Lung (tissue), 13 donors: ENCODE measurements around the gene NCKAP5L. TPM values are rescaled to one million over a fixed set of nuclear protein-coding genes. Genes with fewer than 3 reads are reported as not detected.

Experiments
- ATAC-seq: fragments of 200-7000 bp; cut with Tn5 transposase; one replicate; pipeline ENCODE4 v1.9.1; 2020; ENCODE audit warnings: moderate number of reproducible peaks; ENCODE audit not compliant: insufficient read depth, low FRiP score
- DNase-seq, 3 donors: peaks; one replicate each; pipeline ENCODE4 v3.0.0-alpha.2; 2013 to 2017
- H3K27ac ChIP-seq, 2 donors: one replicate each; pipeline ENCODE4 v1.5.1; 2013; ENCODE audit warnings: mild to moderate bottlenecking in 2 of 2, moderate library complexity in 2 of 2, control low read depth in 1 of 2, inconsistent platforms in 1 of 2, low read depth in 1 of 2, low read length in 1 of 2
- H3K27me3 ChIP-seq, 3 donors: one replicate each; pipeline ENCODE4 v1.5.1; 2013; ENCODE audit warnings: low read length in 2 of 3; ENCODE audit not compliant: control insufficient read depth in 3 of 3, insufficient read depth in 3 of 3
- H3K36me3 ChIP-seq, 4 donors: one replicate each; pipeline ENCODE4 v1.5.1; 2013; ENCODE audit warnings: low read length in 4 of 4, mild to moderate bottlenecking in 1 of 4, moderate library complexity in 1 of 4; ENCODE audit not compliant: control insufficient read depth in 4 of 4, insufficient read depth in 4 of 4
- H3K4me1 ChIP-seq, 5 donors: one replicate each; pipeline ENCODE4 v1.5.1; 2013; ENCODE audit warnings: low read length in 5 of 5, mild to moderate bottlenecking in 2 of 5, moderate library complexity in 1 of 5; ENCODE audit not compliant: control insufficient read depth in 5 of 5, insufficient read depth in 5 of 5
- H3K4me3 ChIP-seq: one replicate; pipeline ENCODE4 v1.5.1; 2013; ENCODE audit warnings: mild to moderate bottlenecking, control low read depth, moderate library complexity
- H3K9ac ChIP-seq, 2 donors: one replicate each; pipeline ENCODE4 v1.5.1; 2013; ENCODE audit warnings: low read length in 2 of 2, control low read depth in 1 of 2; ENCODE audit not compliant: insufficient read depth in 1 of 2
- H3K9me3 ChIP-seq, 4 donors: one replicate each; pipeline ENCODE4 v1.5.1; 2013; ENCODE audit warnings: low read length in 3 of 4, mild to moderate bottlenecking in 1 of 4, moderate library complexity in 1 of 4; ENCODE audit not compliant: control insufficient read depth in 4 of 4, insufficient read depth in 3 of 4
- WGBS, 2 donors: extraction: QIAGEN DNeasy Blood & Tissue Kit; methylation state at CpG; one replicate each; pipeline ENCODE4 v1.1.7; 2013; 5-methylcytosine and 5-hydroxymethylcytosine counted together
- polyA plus RNA-seq, 2 donors: library from polyadenylated mRNA; stranded (reverse); fragments of 200-250 nt; gene quantifications; one replicate each; pipeline ENCODE4 v1.2.1, GENCODE V29; 2013
- small RNA-seq: library from RNA; depleted of rRNA; stranded (forward); fragments of <200 nt; gene quantifications from one replicate; pipeline ENCODE3, GENCODE V24; 2014; ENCODE audit warnings: low replicate concordance
- total RNA-seq, 2 donors: library from RNA; depleted of rRNA in 1 of 2; stranded (reverse); fragments of >200 nt in 1 of 2; gene quantifications; one replicate each; pipeline ENCODE4 v1.2.1, GENCODE V29; 2014 to 2021
- TF ChIP-seq, protein P1 (sequence below): IDR thresholded peaks from 2 replicates; pipeline ENCODE4 v1.5.1; 2012; ENCODE audit warnings: mild to moderate bottlenecking; ENCODE audit errors: control extremely low read depth, extremely low read depth
- donor health status: control.
- donor health status: control.
- donor health status: Bipolar disorder and iron deficiency.
- donor health status: healthy.
- donor health status: DM: yes; HTN: yes; CAD: no.

The NCKAP5L gene
- total and polyA plus RNA-seq, 4 donors: 15.7 to 30.8 (median 20.1) TPM

DNA sequence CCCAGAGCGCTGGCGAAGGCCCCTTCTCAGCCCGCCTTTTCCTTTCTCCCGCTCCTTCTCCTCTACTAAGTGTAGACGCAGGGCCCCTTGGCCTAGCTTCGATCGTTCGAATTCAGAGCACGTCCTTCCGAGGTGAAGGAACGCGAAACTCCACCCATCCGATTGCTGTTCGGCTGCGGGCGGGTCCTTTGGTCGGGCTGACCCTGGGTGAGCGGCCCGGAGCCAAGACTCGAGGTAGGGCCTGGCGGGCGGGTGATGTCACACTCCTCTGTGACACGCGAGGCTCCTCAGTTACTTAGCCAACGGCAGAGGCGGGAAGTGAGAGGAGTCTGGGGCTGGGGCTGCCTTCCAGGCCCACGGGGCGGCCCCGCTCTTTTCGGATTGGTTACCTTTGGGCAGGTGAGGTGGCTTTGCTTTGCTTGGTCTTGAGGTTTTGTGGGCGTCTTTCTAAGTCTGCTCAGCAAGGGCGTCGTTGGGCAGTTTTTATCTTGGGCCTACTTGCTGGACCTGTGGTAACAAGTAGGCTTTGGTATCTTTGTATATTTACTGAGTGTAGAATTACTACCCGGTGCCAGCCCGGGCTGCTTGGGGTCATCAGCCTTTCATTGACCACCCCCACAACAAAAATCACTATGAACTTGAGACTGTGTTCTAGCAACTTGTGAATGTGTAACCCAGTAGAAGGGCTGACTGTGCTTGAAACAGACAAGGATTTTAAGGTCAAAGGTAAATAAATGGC lies 86.2 kb downstream of the NCKAP5L start:
- Histone ChIP-seq H3K27me3 (no peaks in the 10 kb centered on the region), H3K9ac (peak overlapping the region; percentile 91 to 100), H3K9me3 (no peaks in the 10 kb centered on the region), H3K36me3 (no peaks in the 10 kb centered on the region), H3K4me1 (peaks cover 0 to 20% (median 4%) of the 10 kb centered on the region in 5 donors), H3K27ac (peak overlapping the region; percentile 65 to 97), H3K4me3 (peak overlapping the region; percentile 69)
- TF ChIP-seq, protein P1, sequence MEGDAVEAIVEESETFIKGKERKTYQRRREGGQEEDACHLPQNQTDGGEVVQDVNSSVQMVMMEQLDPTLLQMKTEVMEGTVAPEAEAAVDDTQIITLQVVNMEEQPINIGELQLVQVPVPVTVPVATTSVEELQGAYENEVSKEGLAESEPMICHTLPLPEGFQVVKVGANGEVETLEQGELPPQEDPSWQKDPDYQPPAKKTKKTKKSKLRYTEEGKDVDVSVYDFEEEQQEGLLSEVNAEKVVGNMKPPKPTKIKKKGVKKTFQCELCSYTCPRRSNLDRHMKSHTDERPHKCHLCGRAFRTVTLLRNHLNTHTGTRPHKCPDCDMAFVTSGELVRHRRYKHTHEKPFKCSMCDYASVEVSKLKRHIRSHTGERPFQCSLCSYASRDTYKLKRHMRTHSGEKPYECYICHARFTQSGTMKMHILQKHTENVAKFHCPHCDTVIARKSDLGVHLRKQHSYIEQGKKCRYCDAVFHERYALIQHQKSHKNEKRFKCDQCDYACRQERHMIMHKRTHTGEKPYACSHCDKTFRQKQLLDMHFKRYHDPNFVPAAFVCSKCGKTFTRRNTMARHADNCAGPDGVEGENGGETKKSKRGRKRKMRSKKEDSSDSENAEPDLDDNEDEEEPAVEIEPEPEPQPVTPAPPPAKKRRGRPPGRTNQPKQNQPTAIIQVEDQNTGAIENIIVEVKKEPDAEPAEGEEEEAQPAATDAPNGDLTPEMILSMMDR: no peak
- peak; percentile 71 to 76 (median 73) for DNase-seq
- 0% methylated on average over 33 to 35 of the region's 35 CpGs for WGBS, 2 donors
- peak; percentile 58 for ATAC-seq

Small RNA genes lying within 50 kb of the gene (small RNA-seq; reads per million reads assigned to genes)
- not detected for gene LSM6P2

Other genes starting within 250 kb of the NCKAP5L start
- gene FAM186B, start 222.8 kb downstream of the NCKAP5L start, total RNA-seq: under 1 TPM; 0.54 to 0.80 TPM
- under 1 TPM; 0.17 to 0.31 TPM for gene FAM186B, start 222.8 kb downstream of the NCKAP5L start, polyA plus RNA-seq
- 10 to 100 TPM; 15.8 to 20.0 TPM for gene PRPF40B, start 204.9 kb downstream of the NCKAP5L start, total RNA-seq
- 10 to 100 TPM; 10.0 to 18.3 TPM for gene PRPF40B, start 204.9 kb downstream of the NCKAP5L start, polyA plus RNA-seq
- 10 to 100 TPM; 30.9 to 51.2 TPM for gene FMNL3, start 121.0 kb downstream of the NCKAP5L start, total RNA-seq
- 10 to 100 TPM; 11.5 to 13.9 TPM for gene FMNL3, start 121.0 kb downstream of the NCKAP5L start, polyA plus RNA-seq
- 100 to 1,000 TPM; 555 to 661 TPM for gene TMBIM6, start 86.9 kb downstream of the NCKAP5L start, total RNA-seq
- gene TMBIM6, start 86.9 kb downstream of the NCKAP5L start, polyA plus RNA-seq: 100 to 1,000 TPM; 231 to 415 TPM
- gene BCDIN3D, start 14.7 kb upstream of the NCKAP5L start, total RNA-seq: 1 to 10 TPM; 2.6 to 4.4 TPM
- gene BCDIN3D, start 14.7 kb upstream of the NCKAP5L start, polyA plus RNA-seq: 1 to 10 TPM; 2.6 to 3.4 TPM
- 1 to 10 TPM in 1 of 2 donors, under 1 TPM in 1; 0.57 to 1.4 TPM for gene FAIM2, start 75.5 kb upstream of the NCKAP5L start, total RNA-seq
- gene FAIM2, start 75.5 kb upstream of the NCKAP5L start, polyA plus RNA-seq: under 1 TPM; 0.46 to 0.53 TPM
- gene AQP2, start 122.3 kb upstream of the NCKAP5L start, total RNA-seq: not detected
- not detected for gene AQP2, start 122.3 kb upstream of the NCKAP5L start, polyA plus RNA-seq
- 10 to 100 TPM in 1 of 2 donors, 1 to 10 TPM in 1; 7.5 to 39.7 TPM for gene AQP5, start 133.5 kb upstream of the NCKAP5L start, total RNA-seq
- 10 to 100 TPM; 30.8 to 57.1 TPM for gene AQP5, start 133.5 kb upstream of the NCKAP5L start, polyA plus RNA-seq
- under 1 TPM; 0.31 to 0.40 TPM for gene AQP6, start 144.5 kb upstream of the NCKAP5L start, total RNA-seq
- gene AQP6, start 144.5 kb upstream of the NCKAP5L start, polyA plus RNA-seq: under 1 TPM; 0.03 to 0.06 TPM
- gene RACGAP1, start 197.1 kb upstream of the NCKAP5L start, total RNA-seq: 10 to 100 TPM; 13.1 to 26.8 TPM
- 1 to 10 TPM; 3.8 to 7.2 TPM for gene RACGAP1, start 197.1 kb upstream of the NCKAP5L start, polyA plus RNA-seq
- gene ASIC1, start 229.2 kb upstream of the NCKAP5L start, total RNA-seq: 1 to 10 TPM; 2.0 TPM
- under 1 TPM; 0.41 to 0.69 TPM for gene ASIC1, start 229.2 kb upstream of the NCKAP5L start, polyA plus RNA-seq